HepG2 (cell line): ENCODE data around the gene SMLR1. TPM values are rescaled to one million over a fixed set of nuclear protein-coding genes. Genes with fewer than 3 reads are reported as not detected.

Experiments used
- CC2D1A ChIP-seq: sonication (generic); formaldehyde crosslinking; IDR thresholded peaks from 2 replicates; pipeline ENCODE4 v1.8.1; 2023; ENCODE audit warnings: mild to moderate bottlenecking, missing genetic modification reagents
- CHCHD3 ChIP-seq: sonication (generic); formaldehyde crosslinking; IDR thresholded peaks from 2 replicates; pipeline ENCODE4 v1.8.0; 2022; ENCODE audit warnings: mild to moderate bottlenecking, missing genetic modification reagents, moderate library complexity
- KLF9 ChIP-seq: IDR thresholded peaks from 2 replicates; pipeline ENCODE4 v1.6.1; 2016; ENCODE audit warnings: low read depth
- NFATC3 ChIP-seq: sonication (generic); formaldehyde crosslinking; IDR thresholded peaks from 2 replicates; pipeline ENCODE4 v1.5.1; 2020; ENCODE audit warnings: mild to moderate bottlenecking, missing genetic modification reagents
- NFIB ChIP-seq: sonication (generic); formaldehyde crosslinking; IDR thresholded peaks from 2 replicates; pipeline ENCODE4 v1.9.0; 2021; ENCODE audit warnings: missing genetic modification reagents, mild to moderate bottlenecking, borderline replicate concordance
- RARA ChIP-seq: IDR thresholded peaks from 2 replicates; pipeline ENCODE4 v1.6.1; 2016; ENCODE audit warnings: missing genetic modification reagents, missing compliant biosample characterization
- TAF15 ChIP-seq: fragments of 200-400 bp; formaldehyde crosslinking; IDR thresholded peaks from one replicate; pipeline ENCODE4 v1.6.1; 2018; ENCODE audit warnings: mild to moderate bottlenecking, low read depth, low read length; ENCODE audit not compliant: poor library complexity, severe bottlenecking
- TEAD2 ChIP-seq: sonication (generic); formaldehyde crosslinking; IDR thresholded peaks from 2 replicates; pipeline ENCODE4 v1.9.0; 2021; ENCODE audit warnings: missing genetic modification reagents
- ZNF292 ChIP-seq: sonication (generic); formaldehyde crosslinking; IDR thresholded peaks from 2 replicates; pipeline ENCODE4 v1.8.1; 2022; ENCODE audit warnings: mild to moderate bottlenecking, low read depth, missing genetic modification reagents, borderline replicate concordance
- ZNF761 ChIP-seq: sonication (generic); formaldehyde crosslinking; conservative IDR thresholded peaks from 2 replicates; pipeline ENCODE4 v1.4.0; 2020; ENCODE audit warnings: mild to moderate bottlenecking, missing genetic modification reagents
- polyA plus RNA-seq, 8 experiments: library from polyadenylated mRNA; depleted of rRNA in 3 of 8; stranded (reverse) in 7 of 8; unstranded in 1 of 8; fragments of >200 nt; fragmentation: Illumina TruSeq in 4 of 8; extraction: Trizol in 4 of 8; gene quantifications; 2 replicates each; pipeline versions ENCODE4 v1.2.1 to v1.2.3, GENCODE V29; 2011 to 2016; ENCODE audit warnings: low read depth in 4 of 8, missing spikeins in 1 of 8, mixed read lengths in 1 of 8; ENCODE audit not compliant: insufficient read depth in 1 of 8
- total RNA-seq, 5 experiments: library from RNA; depleted of rRNA; stranded (reverse); fragments of >200 nt; fragmentation: Illumina TruSeq; extraction: Trizol; gene quantifications; 2 replicates each; pipeline ENCODE4 v1.2.3, GENCODE V29; 2016; ENCODE audit warnings: low read depth in 1 of 5
- TF ChIP-seq, protein P1 (sequence below): sonication (generic); formaldehyde crosslinking; IDR thresholded peaks from 2 replicates; pipeline ENCODE4 v1.4.0; 2020; ENCODE audit warnings: missing genetic modification reagents
- TF ChIP-seq, protein P2 (sequence below): sonication (generic); formaldehyde crosslinking; IDR thresholded peaks from 2 replicates; pipeline ENCODE4 v1.8.0; 2022; ENCODE audit warnings: missing genetic modification reagents, mild to moderate bottlenecking, inconsistent platforms, borderline replicate concordance
- TF ChIP-seq, protein P3 (sequence below), 2 experiments: fragments of 450-650 bp in 1 of 2; sonication (generic) in 1 of 2; formaldehyde crosslinking; IDR thresholded peaks; 2 replicates each; pipeline versions ENCODE4 v1.5.0 to v1.8.0; 2020 to 2022; ENCODE audit warnings: mild to moderate bottlenecking in 1 of 2, missing genetic modification reagents in 1 of 2
- TF ChIP-seq, protein P4 (sequence below): sonication (generic); formaldehyde crosslinking; IDR thresholded peaks from 2 replicates; pipeline ENCODE4 v1.4.0; 2020; ENCODE audit warnings: missing genetic modification reagents, borderline replicate concordance

SMLR1 gene
- total and polyA plus RNA-seq, 2 of the 13 experiments (the other 11 are each of a cell fraction or from before 2014, with no cell fraction given): 41.8 to 104 TPM

DNA sequence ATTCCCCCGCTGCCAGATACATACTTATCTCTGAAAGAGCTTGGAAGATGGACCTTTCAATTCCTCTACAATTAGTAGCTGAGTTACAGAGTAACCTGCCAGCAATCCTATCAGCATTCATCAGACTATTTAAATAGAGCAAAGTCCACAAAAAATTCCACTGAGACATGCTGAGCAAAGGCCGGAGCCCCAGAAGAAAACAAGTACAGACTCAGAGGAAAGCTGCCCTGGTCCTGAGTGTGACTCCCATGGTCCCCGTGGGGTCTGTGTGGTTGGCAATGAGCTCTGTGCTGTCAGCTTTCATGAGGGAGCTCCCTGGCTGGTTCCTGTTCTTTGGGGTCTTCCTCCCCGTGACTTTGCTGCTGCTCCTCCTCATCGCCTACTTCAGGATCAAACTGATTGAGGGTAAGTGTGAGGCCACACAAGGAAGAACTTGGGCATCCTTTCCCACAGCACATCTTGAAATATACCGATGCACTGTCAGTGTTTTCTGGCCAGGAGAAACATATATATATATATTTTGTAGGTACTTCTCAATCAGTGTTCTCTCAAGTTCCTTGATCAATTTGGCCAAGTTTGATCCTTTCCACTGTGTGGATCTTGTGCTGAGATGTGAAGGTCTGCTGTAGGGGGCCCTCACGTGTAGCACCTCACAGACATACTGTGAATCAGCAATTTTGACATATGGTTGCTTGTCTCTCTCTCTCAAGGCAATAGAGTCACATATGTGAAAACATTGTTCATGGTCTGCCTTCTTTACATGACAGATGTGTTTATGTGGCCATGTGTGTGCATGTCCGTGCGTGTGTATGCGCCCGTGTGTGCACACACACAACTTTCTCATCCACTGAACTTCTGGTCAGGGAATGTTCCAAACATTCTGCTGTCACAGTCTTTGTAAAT lies at the start of gene SMLR1 (continued):
- TF ChIP-seq, protein P1, sequence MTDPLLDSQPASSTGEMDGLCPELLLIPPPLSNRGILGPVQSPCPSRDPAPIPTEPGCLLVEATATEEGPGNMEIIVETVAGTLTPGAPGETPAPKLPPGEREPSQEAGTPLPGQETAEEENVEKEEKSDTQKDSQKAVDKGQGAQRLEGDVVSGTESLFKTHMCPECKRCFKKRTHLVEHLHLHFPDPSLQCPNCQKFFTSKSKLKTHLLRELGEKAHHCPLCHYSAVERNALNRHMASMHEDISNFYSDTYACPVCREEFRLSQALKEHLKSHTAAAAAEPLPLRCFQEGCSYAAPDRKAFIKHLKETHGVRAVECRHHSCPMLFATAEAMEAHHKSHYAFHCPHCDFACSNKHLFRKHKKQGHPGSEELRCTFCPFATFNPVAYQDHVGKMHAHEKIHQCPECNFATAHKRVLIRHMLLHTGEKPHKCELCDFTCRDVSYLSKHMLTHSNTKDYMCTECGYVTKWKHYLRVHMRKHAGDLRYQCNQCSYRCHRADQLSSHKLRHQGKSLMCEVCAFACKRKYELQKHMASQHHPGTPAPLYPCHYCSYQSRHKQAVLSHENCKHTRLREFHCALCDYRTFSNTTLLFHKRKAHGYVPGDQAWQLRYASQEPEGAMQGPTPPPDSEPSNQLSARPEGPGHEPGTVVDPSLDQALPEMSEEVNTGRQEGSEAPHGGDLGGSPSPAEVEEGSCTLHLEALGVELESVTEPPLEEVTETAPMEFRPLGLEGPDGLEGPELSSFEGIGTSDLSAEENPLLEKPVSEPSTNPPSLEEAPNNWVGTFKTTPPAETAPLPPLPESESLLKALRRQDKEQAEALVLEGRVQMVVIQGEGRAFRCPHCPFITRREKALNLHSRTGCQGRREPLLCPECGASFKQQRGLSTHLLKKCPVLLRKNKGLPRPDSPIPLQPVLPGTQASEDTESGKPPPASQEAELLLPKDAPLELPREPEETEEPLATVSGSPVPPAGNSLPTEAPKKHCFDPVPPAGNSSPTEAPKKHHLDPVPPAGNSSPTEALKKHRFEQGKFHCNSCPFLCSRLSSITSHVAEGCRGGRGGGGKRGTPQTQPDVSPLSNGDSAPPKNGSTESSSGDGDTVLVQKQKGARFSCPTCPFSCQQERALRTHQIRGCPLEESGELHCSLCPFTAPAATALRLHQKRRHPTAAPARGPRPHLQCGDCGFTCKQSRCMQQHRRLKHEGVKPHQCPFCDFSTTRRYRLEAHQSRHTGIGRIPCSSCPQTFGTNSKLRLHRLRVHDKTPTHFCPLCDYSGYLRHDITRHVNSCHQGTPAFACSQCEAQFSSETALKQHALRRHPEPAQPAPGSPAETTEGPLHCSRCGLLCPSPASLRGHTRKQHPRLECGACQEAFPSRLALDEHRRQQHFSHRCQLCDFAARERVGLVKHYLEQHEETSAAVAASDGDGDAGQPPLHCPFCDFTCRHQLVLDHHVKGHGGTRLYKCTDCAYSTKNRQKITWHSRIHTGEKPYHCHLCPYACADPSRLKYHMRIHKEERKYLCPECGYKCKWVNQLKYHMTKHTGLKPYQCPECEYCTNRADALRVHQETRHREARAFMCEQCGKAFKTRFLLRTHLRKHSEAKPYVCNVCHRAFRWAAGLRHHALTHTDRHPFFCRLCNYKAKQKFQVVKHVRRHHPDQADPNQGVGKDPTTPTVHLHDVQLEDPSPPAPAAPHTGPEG (CRISPR knock-in tag): no peak
- TF ChIP-seq CHCHD3 (CRISPR knock-in tag): no peak
- 0 out of 2 replicates have a peak, but pooled peaks have one; percentile 23 for TF ChIP-seq ZNF761 (CRISPR knock-in tag)
- no peak for TF ChIP-seq NFIB (CRISPR knock-in tag)
- TF ChIP-seq TEAD2 (CRISPR knock-in tag): no peak
- TF ChIP-seq RARA (CRISPR knock-in tag): peak; percentile 67
- TF ChIP-seq CC2D1A (CRISPR knock-in tag): no peak
- TF ChIP-seq, protein P2, sequence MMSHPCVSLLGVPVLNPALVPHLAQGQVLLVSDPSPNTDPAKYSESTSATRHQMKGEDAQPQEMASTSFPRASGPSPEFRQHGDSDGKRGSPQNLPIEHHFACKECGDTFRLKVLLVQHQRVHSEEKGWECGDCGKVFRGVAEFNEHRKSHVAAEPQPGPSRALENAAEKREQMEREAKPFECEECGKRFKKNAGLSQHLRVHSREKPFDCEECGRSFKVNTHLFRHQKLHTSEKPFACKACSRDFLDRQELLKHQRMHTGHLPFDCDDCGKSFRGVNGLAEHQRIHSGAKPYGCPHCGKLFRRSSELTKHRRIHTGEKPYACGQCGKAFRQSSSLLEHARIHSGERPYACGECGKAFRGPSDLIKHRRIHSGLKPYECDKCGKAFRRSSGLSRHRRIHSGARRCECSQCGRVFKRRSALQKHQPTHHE: no peak
- no peak for TF ChIP-seq TAF15
- TF ChIP-seq, protein P3, sequence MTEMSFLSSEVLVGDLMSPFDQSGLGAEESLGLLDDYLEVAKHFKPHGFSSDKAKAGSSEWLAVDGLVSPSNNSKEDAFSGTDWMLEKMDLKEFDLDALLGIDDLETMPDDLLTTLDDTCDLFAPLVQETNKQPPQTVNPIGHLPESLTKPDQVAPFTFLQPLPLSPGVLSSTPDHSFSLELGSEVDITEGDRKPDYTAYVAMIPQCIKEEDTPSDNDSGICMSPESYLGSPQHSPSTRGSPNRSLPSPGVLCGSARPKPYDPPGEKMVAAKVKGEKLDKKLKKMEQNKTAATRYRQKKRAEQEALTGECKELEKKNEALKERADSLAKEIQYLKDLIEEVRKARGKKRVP (CRISPR knock-in tag; IDR thresholded peaks at IDR 0.05): 0 out of 4 replicates have a peak, but pooled peaks of 1 of the 2 experiments have one; percentile 30
- no peak for TF ChIP-seq NFATC3 (CRISPR knock-in tag)
- TF ChIP-seq, protein P4, sequence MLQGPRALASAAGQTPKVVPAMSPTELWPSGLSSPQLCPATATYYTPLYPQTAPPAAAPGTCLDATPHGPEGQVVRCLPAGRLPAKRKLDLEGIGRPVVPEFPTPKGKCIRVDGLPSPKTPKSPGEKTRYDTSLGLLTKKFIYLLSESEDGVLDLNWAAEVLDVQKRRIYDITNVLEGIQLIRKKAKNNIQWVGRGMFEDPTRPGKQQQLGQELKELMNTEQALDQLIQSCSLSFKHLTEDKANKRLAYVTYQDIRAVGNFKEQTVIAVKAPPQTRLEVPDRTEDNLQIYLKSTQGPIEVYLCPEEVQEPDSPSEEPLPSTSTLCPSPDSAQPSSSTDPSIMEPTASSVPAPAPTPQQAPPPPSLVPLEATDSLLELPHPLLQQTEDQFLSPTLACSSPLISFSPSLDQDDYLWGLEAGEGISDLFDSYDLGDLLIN (CRISPR knock-in tag): no peak
- TF ChIP-seq KLF9 (CRISPR knock-in tag): no peak
- TF ChIP-seq ZNF292 (CRISPR knock-in tag): no peak
